HG02642 (cell line): ENCODE results near the gene LAMTOR4.
"Not testable (repeated sequence)": the region's sequence is repeated elsewhere in the genome, so short reads cannot be mapped to it uniquely, and the experiment has no call there.

Experiments
- ATAC-seq: cut with Tn5 transposase; IDR thresholded peaks from one replicate; pipeline ENCODE4 v1.9.1; 2021; ENCODE audit warnings: mild to moderate bottlenecking; ENCODE audit not compliant: unreplicated experiment, poor library complexity

The LAMTOR4 gene

GRCh38 chr7:100122067-100122466 is 26.7 kb upstream of the LAMTOR4 start:
- no peak for ATAC-seq

- ATAC-seq: no peak
Observed at GRCh38 chr7:100122568-100122967, 26.1 kb upstream of the LAMTOR4 start.

GRCh38 chr7:100124301-100125230 is 24.2 kb upstream of the LAMTOR4 start:
- ATAC-seq: no peak

GRCh38 chr7:100126239-100126930 is 22.3 kb upstream of the LAMTOR4 start:
- ATAC-seq: peak; percentile 21

- ATAC-seq: peak; percentile 74
Observed at GRCh38 chr7:100126931-100127865, 21.5 kb upstream of the LAMTOR4 start, which contains the start of gene MBLAC1. Gene MBLAC1 (plus strand): TSS chr7:100126967. CDS start chr7:100127396, 429 bp downstream.

GRCh38 chr7:100127866-100128636 is 20.7 kb upstream of the LAMTOR4 start:
- peak; percentile 1 for ATAC-seq

- ATAC-seq: no peak
Observed at GRCh38 chr7:100128637-100128963, 20.1 kb upstream of the LAMTOR4 start.

- ATAC-seq: not testable (repeated sequence)
Observed at GRCh38 chr7:100130220-100130607, 18.5 kb upstream of the LAMTOR4 start.

- ATAC-seq: no peak
Observed at GRCh38 chr7:100130608-100131453, 17.9 kb upstream of the LAMTOR4 start.

GRCh38 chr7:100132126-100132525 is 16.6 kb upstream of the LAMTOR4 start:
- ATAC-seq: no peak

GRCh38 chr7:100132697-100133151 is 16.0 kb upstream of the LAMTOR4 start:
- ATAC-seq: peak; percentile 56

- no peak for ATAC-seq
Observed at GRCh38 chr7:100137851-100138760, 10.6 kb upstream of the LAMTOR4 start.

- ATAC-seq: no peak
Observed at GRCh38 chr7:100141555-100141949, 7.2 kb upstream of the LAMTOR4 start.

GRCh38 chr7:100142461-100142860 is 6.3 kb upstream of the LAMTOR4 start:
- no peak for ATAC-seq

- not testable (repeated sequence) for ATAC-seq
Observed at GRCh38 chr7:100146350-100146749, 2.4 kb upstream of the LAMTOR4 start.

GRCh38 chr7:100147278-100147677 is 1.4 kb upstream of the LAMTOR4 start:
- ATAC-seq: no peak

- no peak for ATAC-seq
Observed at GRCh38 chr7:100148225-100148558, 526 bp upstream of the LAMTOR4 start.

- no peak for ATAC-seq
Observed at GRCh38 chr7:100152404-100152803, 3.7 kb downstream of the LAMTOR4 start.
